ENCODE measurements around the gene CCND2. TPM values are rescaled to one million over a fixed set of nuclear protein-coding genes. Genes with fewer than 3 reads are reported as not detected.

Gene CCND2
- total RNA-seq, 1 donor from 2014 or later: 98.0 TPM

DNA sequence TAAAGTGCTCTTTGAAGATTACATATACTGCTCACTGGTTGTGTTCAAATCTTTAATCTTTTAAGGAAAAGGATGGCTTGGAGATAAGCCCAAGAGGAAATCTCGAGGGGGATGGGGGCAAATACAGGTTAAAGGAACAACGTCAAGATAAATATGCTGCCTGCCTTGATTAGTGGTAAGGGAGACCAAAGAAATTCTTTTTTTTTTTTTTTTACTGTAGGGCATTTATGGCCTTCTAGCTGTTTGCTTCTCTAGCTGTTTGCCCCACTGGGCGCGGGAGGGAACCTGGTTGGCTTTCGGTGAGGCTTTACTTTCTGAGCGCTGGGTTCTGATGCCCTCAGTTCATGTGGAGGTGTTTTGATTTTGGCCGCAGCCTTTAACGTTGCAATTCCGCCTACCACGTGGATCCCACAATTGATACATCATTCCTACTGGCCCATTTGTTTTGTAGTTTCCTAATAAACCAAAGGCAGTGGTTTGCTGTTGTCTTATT, 5.7 kb downstream of the CCND2 start:
- no peak overlapping the region for H3K4me3 Mint-ChIP-seq (ENCODE audit: unreplicated experiment)
- peaks cover 29% of the 10 kb centered on the region for H3K4me1 Mint-ChIP-seq (ENCODE audit: low read depth, unreplicated experiment)
- TF ChIP-seq, protein P1, sequence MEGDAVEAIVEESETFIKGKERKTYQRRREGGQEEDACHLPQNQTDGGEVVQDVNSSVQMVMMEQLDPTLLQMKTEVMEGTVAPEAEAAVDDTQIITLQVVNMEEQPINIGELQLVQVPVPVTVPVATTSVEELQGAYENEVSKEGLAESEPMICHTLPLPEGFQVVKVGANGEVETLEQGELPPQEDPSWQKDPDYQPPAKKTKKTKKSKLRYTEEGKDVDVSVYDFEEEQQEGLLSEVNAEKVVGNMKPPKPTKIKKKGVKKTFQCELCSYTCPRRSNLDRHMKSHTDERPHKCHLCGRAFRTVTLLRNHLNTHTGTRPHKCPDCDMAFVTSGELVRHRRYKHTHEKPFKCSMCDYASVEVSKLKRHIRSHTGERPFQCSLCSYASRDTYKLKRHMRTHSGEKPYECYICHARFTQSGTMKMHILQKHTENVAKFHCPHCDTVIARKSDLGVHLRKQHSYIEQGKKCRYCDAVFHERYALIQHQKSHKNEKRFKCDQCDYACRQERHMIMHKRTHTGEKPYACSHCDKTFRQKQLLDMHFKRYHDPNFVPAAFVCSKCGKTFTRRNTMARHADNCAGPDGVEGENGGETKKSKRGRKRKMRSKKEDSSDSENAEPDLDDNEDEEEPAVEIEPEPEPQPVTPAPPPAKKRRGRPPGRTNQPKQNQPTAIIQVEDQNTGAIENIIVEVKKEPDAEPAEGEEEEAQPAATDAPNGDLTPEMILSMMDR (IDR thresholded peaks at IDR 0.05; ENCODE audit: partially characterized antibody, unreplicated experiment): no peak
- H3K27ac Mint-ChIP-seq (ENCODE audit: unreplicated experiment): no peak overlapping the region
- H3K36me3 Mint-ChIP-seq (ENCODE audit: unreplicated experiment): no peaks in the 10 kb centered on the region
- peaks cover 8% of the 10 kb centered on the region for H3K27me3 Mint-ChIP-seq (ENCODE audit: unreplicated experiment)
- peaks cover 12% of the 10 kb centered on the region for H3K9me3 Mint-ChIP-seq (ENCODE audit: unreplicated experiment)
- DNase-seq: no peak

DNA sequence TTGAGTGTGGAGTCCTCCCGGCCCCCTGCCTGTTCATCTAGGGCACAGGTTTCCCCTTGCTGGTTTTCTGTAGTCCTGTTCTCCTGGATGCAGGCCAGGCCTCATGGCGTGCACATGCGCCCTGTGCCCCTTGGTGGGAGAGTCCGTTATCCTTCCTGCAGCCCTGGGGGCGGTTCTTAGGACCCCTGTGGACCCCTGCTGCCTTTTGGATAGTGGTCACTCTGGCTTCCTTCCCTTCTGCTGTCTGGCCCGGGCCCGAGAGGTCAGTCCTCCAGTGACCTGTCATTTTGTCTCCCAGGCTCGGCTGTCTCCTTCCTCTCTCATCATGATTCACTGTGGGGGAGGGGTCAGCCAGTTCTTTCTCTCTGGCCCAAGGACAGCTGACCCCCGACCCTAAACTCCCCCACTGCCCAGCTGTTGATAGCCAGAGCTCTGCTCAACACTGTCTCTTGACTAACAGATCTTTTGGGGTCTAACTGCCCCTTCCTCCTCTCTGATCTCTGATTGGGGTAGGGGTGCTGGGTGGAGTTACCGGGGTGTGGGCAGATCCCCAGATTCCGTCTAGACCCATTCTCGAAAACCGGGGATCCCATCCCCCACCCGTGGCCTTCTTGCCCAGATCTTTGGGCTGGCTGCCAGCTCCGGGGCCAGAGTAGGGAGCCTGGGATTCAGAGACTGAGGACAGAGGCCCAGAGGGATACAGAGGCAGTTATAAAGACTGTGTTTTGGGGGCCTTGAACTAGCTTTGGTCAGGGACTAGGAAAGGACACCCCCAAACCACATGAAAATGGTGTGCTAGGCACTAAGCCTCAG, 7.0 kb downstream of the CCND2 start:
- Mint-ChIP-seq H3K27me3 (ENCODE audit: unreplicated experiment) (peaks cover 6% of the 10 kb centered on the region), H3K36me3 (ENCODE audit: unreplicated experiment) (no peaks in the 10 kb centered on the region), H3K9me3 (ENCODE audit: unreplicated experiment) (peaks cover 9% of the 10 kb centered on the region), H3K4me1 (ENCODE audit: low read depth, unreplicated experiment) (peaks cover 30% of the 10 kb centered on the region), H3K27ac (ENCODE audit: unreplicated experiment) (peak overlapping the region; percentile 12), H3K4me3 (ENCODE audit: unreplicated experiment) (peak overlapping the region; percentile 55)
- no peak for DNase-seq
- TF ChIP-seq, protein P1 (IDR thresholded peaks at IDR 0.05; ENCODE audit: partially characterized antibody, unreplicated experiment): no peak

DNA sequence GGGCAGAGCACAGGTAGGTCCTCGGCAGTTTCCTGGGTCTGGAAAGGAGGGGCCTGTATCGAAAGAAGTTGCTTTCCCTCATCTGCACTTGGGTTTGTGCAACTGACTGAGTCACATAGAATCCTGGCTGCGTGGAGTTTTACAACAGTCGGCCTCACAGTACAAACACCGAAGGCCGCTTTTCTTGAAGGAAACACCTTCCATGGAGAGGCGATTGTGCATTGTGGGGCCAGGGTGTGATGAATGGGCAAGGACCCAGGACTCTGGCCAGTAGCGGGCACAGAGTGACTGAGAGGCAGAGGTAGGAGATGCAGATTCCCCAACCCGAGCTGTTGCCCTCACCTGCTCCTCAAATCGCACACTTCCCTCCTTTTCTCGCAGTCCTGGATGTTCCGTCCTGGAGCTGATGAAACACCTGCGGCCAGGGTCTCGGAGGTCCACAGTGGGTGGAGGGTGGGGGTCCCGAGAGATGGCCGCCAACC, 7.7 kb downstream of the CCND2 start:
- Mint-ChIP-seq H3K27me3 (ENCODE audit: unreplicated experiment) (peaks cover 5% of the 10 kb centered on the region), H3K4me3 (ENCODE audit: unreplicated experiment) (no peak overlapping the region), H3K27ac (ENCODE audit: unreplicated experiment) (no peak overlapping the region), H3K4me1 (ENCODE audit: low read depth, unreplicated experiment) (peaks cover 32% of the 10 kb centered on the region), H3K9me3 (ENCODE audit: unreplicated experiment) (peaks cover 5% of the 10 kb centered on the region), H3K36me3 (ENCODE audit: unreplicated experiment) (no peaks in the 10 kb centered on the region)
- DNase-seq: no peak
- TF ChIP-seq, protein P1 (IDR thresholded peaks at IDR 0.05; ENCODE audit: partially characterized antibody, unreplicated experiment): no peak

DNA sequence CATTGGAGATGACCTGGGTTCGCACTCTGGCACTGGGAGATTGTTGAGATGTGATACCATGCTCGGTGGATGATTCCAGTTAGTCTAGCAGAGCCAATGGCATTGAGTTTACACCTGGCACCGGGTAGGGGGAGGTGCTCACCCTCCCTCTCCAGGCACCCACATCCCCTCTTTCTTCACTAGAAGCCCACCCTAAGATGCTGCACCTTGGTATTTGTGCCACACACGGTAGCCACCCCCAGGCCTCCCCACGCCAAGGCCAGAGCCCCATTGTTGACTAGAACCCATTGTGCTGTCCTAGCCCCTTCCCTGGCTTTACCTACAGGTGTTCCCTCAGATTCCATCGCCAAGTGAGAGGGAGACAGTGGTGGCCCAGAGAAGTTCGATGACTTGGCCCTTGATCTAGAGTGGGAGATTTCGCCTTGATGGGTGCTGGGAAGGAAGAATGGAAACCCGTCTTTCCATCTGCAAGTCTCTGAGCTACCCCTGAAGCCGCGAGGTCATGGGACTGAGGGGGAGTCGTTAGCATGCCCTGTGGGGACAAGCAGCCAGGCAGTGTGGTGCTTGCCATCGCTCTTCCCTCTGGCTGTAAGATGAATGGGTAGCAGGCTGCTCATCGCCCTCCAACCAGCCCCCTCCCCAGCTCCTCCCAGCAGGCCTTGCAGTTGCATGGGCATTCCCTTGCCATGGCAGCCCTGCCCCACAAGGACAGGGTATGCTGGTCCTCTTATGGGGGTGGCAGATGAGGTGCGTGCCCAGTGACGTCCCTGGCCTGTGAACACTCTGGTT, 8.7 kb downstream of the CCND2 start:
- DNase-seq: no peak
- H3K27me3 Mint-ChIP-seq (ENCODE audit: unreplicated experiment): peaks cover 4% of the 10 kb centered on the region
- no peaks in the 10 kb centered on the region for H3K36me3 Mint-ChIP-seq (ENCODE audit: unreplicated experiment)
- H3K4me3 Mint-ChIP-seq (ENCODE audit: unreplicated experiment): no peak overlapping the region
- H3K9me3 Mint-ChIP-seq (ENCODE audit: unreplicated experiment): peaks cover 9% of the 10 kb centered on the region
- TF ChIP-seq, protein P1 (IDR thresholded peaks at IDR 0.05; ENCODE audit: partially characterized antibody, unreplicated experiment): no peak
- no peak overlapping the region for H3K27ac Mint-ChIP-seq (ENCODE audit: unreplicated experiment)
- peaks cover 34% of the 10 kb centered on the region for H3K4me1 Mint-ChIP-seq (ENCODE audit: low read depth, unreplicated experiment)
